Liver (tissue), 3 donors: ENCODE results near the gene PUSL1.

Experiments used
- FOXA1 ChIP-seq: IDR thresholded peaks from 2 replicates; pipeline ENCODE4 v1.6.1; 2016; ENCODE audit warnings: antibody characterized with exemption
- GABPA ChIP-seq, 2 donors: IDR thresholded peaks in 1 of 2; conservative IDR thresholded peaks in 1 of 2; 2 replicates each; pipeline ENCODE4 v1.6.1; 2016; ENCODE audit warnings: antibody characterized with exemption in 2 of 2, mild to moderate bottlenecking in 1 of 2, moderate library complexity in 1 of 2
- JUND ChIP-seq, 2 donors: IDR thresholded peaks; 2 replicates each; pipeline ENCODE4 v1.6.1; 2016; ENCODE audit warnings: antibody characterized with exemption in 2 of 2
- RAD21 ChIP-seq, 2 donors: IDR thresholded peaks; 2 replicates each; pipeline ENCODE4 v1.6.1; 2016; ENCODE audit warnings: antibody characterized with exemption in 2 of 2, mild to moderate bottlenecking in 2 of 2
- TAF1 ChIP-seq: conservative IDR thresholded peaks from 2 replicates; pipeline ENCODE4 v1.6.1; 2016; ENCODE audit warnings: antibody characterized with exemption, mild to moderate bottlenecking
- YY1 ChIP-seq: IDR thresholded peaks from 2 replicates; pipeline ENCODE4 v1.6.1; 2016; ENCODE audit warnings: antibody characterized with exemption, mild to moderate bottlenecking
- TF ChIP-seq, protein P1 (sequence below): fragments of 150-350 bp; IDR thresholded peaks from 2 replicates; pipeline ENCODE4 v1.5.1; 2017; ENCODE audit warnings: improper control_type of control experiment, low read depth, low read length; ENCODE audit not compliant: missing input control
- TF ChIP-seq, protein P2 (sequence below): IDR thresholded peaks from 2 replicates; pipeline ENCODE4 v1.6.1; 2016; ENCODE audit warnings: antibody characterized with exemption, mild to moderate bottlenecking
- donor health status: healthy.
- donor health status: healthy.

DNA sequence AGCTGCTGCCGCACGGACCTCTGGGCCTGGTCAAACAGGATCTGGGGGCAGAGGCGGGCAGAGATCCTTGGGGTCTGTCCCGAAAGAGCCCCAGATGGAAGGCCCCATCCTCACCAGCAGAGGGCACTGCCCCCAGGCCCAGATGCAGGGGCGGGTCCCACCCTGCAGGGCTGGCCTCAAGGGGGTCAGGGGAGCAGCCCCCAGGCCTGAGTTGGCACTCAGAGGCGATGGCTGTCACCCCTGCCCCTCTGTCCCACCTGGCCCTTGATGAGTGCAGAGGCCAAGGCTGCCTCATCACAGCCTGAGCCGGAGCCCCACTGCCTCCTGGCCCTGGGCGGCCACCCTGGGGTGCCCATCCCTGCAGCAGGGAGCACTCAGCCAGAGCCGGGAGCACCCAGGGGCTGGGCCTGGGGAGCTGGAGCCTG is 6.4 kb upstream of the PUSL1 start:
- TF ChIP-seq YY1 (no peak), FOXA1 (no peak), TAF1 (no peak), RAD21 (IDR thresholded peaks at IDR 0.05) (no peak), JUND (IDR thresholded peaks at IDR 0.05) (no peak), GABPA (IDR thresholded peaks at IDR 0.05 in 1 of 2, conservative IDR thresholded peaks at IDR 0.05 in 1 of 2) (no peak)
- TF ChIP-seq, protein P1, sequence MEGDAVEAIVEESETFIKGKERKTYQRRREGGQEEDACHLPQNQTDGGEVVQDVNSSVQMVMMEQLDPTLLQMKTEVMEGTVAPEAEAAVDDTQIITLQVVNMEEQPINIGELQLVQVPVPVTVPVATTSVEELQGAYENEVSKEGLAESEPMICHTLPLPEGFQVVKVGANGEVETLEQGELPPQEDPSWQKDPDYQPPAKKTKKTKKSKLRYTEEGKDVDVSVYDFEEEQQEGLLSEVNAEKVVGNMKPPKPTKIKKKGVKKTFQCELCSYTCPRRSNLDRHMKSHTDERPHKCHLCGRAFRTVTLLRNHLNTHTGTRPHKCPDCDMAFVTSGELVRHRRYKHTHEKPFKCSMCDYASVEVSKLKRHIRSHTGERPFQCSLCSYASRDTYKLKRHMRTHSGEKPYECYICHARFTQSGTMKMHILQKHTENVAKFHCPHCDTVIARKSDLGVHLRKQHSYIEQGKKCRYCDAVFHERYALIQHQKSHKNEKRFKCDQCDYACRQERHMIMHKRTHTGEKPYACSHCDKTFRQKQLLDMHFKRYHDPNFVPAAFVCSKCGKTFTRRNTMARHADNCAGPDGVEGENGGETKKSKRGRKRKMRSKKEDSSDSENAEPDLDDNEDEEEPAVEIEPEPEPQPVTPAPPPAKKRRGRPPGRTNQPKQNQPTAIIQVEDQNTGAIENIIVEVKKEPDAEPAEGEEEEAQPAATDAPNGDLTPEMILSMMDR: no peak
- TF ChIP-seq, protein P2, sequence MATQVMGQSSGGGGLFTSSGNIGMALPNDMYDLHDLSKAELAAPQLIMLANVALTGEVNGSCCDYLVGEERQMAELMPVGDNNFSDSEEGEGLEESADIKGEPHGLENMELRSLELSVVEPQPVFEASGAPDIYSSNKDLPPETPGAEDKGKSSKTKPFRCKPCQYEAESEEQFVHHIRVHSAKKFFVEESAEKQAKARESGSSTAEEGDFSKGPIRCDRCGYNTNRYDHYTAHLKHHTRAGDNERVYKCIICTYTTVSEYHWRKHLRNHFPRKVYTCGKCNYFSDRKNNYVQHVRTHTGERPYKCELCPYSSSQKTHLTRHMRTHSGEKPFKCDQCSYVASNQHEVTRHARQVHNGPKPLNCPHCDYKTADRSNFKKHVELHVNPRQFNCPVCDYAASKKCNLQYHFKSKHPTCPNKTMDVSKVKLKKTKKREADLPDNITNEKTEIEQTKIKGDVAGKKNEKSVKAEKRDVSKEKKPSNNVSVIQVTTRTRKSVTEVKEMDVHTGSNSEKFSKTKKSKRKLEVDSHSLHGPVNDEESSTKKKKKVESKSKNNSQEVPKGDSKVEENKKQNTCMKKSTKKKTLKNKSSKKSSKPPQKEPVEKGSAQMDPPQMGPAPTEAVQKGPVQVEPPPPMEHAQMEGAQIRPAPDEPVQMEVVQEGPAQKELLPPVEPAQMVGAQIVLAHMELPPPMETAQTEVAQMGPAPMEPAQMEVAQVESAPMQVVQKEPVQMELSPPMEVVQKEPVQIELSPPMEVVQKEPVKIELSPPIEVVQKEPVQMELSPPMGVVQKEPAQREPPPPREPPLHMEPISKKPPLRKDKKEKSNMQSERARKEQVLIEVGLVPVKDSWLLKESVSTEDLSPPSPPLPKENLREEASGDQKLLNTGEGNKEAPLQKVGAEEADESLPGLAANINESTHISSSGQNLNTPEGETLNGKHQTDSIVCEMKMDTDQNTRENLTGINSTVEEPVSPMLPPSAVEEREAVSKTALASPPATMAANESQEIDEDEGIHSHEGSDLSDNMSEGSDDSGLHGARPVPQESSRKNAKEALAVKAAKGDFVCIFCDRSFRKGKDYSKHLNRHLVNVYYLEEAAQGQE: no peak
